ENCODE results near the gene C9orf72.
"Not testable (repeated sequence)": the region's sequence is repeated elsewhere in the genome, so short reads cannot be mapped to it uniquely, and the experiment has no call there.

The C9orf72 gene, protein sequence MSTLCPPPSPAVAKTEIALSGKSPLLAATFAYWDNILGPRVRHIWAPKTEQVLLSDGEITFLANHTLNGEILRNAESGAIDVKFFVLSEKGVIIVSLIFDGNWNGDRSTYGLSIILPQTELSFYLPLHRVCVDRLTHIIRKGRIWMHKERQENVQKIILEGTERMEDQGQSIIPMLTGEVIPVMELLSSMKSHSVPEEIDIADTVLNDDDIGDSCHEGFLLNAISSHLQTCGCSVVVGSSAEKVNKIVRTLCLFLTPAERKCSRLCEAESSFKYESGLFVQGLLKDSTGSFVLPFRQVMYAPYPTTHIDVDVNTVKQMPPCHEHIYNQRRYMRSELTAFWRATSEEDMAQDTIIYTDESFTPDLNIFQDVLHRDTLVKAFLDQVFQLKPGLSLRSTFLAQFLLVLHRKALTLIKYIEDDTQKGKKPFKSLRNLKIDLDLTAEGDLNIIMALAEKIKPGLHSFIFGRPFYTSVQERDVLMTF

DNA sequence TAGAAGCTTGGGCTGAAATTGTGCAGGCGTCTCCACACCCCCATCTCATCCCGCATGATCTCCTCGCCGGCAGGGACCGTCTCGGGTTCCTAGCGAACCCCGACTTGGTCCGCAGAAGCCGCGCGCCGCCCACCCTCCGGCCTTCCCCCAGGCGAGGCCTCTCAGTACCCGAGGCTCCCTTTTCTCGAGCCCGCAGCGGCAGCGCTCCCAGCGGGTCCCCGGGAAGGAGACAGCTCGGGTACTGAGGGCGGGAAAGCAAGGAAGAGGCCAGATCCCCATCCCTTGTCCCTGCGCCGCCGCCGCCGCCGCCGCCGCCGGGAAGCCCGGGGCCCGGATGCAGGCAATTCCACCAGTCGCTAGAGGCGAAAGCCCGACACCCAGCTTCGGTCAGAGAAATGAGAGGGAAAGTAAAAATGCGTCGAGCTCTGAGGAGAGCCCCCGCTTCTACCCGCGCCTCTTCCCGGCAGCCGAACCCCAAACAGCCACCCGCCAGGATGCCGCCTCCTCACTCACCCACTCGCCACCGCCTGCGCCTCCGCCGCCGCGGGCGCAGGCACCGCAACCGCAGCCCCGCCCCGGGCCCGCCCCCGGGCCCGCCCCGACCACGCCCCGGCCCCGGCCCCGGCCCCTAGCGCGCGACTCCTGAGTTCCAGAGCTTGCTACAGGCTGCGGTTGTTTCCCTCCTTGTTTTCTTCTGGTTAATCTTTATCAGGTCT is at the start of gene C9orf72:
TSS of gene C9orf72 (minus strand) at position 564 of the 716 bp plus-strand sequence. CDS start 6,361 bp downstream, outside the sequence.
- H3K4me3 ChIP-seq, result peak within 1 kb of the TSS; percentile 64 to 86 (median 76)
- H3K27ac ChIP-seq, result peak within 1 kb of the TSS; percentile 78 to 100 (median 97)

DNA sequence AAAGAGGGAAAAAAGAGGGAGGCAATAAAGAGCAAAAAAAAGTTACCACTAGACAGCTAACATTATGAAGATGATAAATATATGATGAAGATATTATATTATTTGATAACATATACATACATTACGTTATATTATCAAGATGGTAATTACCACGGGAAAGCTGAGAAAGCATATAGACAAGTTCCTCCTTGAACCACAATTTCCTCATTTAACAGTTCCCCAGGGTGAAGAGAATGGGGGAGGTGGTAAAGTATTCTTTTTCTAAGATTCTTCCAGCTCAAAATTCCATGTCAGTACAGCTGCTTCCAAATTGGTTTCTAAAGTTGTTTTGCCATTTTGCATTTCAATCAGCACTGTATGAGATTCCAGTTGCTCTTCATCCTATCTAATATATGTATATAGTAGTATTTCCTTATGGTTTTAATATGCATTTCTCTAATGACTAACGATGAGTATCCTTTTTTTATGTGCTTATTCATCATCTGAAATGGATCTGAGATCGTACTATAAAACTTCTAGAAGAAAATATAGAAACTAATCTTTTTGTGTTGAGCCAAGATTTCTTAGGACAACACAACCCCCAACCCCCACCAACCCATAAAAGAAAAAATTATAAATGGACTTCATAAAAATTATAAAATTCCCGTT is 49.5 kb upstream of the C9orf72 start:
- H3K27ac ChIP-seq, result no peak overlapping the region
- H3K4me3 ChIP-seq, result no peak overlapping the region

DNA sequence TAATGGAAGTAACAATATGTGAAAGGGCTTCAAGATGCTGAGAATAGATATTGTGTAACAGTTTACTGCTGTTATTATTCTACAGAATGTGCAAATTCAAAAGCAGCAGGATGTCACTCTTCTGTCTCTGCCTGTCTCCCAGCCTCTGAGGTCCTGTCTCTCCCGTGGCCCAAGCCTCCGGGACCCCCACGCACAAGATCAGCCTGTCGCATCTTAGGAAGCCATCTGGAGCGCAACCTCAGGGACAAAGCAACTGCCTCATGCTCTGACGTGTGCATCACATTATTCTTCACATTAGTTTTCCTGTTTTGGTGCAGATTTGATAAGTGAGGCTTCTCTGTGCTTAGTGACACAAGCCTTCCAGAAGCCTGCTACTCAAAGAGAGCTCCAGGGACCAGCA is 46.5 kb upstream of the C9orf72 start:
- Histone ChIP-seq H3K27ac (no peak overlapping the region), H3K4me3 (no peak overlapping the region)

DNA sequence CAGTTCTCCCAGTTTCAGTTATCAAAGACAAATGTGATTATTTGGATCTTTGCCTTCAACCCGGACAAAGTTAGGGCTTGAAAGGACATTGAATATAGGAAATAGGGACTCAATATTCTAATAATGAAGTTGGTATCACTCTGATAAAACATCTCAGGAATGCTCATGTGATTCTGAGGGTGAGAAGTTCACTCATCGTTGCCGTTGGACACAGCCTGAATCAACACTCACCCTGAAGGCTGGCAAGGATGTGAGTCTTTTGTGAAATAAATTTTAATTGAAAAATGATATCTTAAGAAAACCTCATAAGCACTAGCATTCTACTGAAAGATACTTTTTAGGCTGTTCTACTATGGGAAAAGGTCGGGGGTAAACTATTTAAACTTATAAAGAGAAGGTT is 44.8 kb upstream of the C9orf72 start:
- Histone ChIP-seq H3K27ac (no peak overlapping the region), H3K4me3 (no peak overlapping the region)

DNA sequence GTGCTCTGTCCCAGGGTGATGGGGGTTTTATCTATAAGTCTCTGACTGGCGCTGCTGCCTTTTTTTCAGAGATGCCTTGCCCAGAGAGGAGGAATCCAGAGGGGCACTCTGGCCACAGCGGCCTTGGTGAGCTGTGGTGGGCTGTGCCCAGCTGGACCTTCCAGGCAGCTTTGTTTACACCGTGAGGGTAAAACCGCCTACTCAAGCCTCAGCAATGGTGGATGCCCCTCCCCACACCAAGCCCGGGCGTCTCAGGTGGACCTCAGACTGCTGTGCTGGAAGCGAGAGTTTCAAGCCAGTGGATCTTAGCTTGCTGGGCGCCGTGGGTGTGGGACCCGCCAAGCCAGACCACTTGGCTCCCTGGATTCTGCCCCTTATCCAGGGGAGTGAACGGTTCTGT is 41.3 kb upstream of the C9orf72 start:
- no peak overlapping the region for H3K27ac ChIP-seq
- no peak overlapping the region for H3K4me3 ChIP-seq

DNA sequence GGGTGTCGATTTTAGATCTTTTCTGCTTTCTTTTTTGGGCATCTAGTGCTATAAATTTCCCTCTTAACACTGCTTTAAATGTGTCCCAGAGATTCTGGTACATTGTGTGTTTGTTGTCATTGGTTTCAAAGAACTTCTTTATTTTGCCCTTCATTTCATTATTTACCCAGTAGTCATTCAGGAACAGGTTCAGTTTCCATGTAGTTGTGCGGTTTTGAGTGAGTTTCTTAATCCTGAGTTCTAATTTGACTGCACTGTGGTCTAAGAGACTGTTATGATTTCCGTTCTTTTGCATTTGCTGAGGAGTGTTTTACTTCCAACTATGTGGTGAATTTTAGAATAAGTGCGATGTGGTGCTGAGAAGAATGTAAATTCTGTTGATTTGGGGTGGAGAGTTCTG is 38.8 kb upstream of the C9orf72 start:
- H3K27ac ChIP-seq, H3K4me3 ChIP-seq: not testable (repeated sequence)

DNA sequence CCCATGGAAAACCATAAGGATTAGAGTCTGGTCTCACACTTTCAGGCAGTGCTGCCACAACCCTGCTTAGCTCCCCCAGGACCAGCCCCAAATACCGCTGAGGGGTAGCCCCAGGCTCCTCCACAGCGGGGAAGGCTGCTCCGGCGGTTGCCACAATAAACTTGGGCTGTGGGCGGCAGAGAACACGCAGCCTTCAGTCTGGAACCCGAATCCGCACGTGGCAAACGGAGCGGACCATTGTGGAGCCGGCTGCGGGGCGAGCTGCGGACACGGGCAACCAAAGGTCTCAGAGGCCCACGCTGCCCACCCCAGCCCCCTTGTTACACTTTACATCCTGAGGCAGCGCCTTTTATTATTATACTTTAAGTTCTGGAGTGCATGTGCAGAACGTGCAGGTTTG is 37.3 kb upstream of the C9orf72 start:
- no peak overlapping the region for H3K27ac ChIP-seq
- no peak overlapping the region for H3K4me3 ChIP-seq

DNA sequence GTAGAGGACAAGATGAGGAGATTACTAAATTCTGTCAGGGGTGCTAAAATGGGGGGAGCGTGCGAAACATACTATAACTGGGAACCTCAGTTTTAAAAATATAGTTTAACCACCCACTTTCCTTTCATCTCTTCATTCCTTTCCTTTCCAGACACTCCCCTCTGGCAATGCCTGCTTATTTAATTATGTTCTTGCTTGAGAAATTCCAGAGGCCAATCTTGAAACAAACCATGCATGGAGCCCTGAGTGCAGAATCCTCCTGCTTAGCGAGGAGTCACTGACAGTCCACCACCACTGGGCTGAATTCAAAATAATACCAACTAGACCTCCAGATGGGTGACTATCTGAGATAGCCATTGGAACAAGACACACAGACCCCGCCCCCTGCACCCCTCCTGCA is 29.7 kb upstream of the C9orf72 start:
- Histone ChIP-seq H3K4me3 (no peak overlapping the region), H3K27ac (no peak overlapping the region)

DNA sequence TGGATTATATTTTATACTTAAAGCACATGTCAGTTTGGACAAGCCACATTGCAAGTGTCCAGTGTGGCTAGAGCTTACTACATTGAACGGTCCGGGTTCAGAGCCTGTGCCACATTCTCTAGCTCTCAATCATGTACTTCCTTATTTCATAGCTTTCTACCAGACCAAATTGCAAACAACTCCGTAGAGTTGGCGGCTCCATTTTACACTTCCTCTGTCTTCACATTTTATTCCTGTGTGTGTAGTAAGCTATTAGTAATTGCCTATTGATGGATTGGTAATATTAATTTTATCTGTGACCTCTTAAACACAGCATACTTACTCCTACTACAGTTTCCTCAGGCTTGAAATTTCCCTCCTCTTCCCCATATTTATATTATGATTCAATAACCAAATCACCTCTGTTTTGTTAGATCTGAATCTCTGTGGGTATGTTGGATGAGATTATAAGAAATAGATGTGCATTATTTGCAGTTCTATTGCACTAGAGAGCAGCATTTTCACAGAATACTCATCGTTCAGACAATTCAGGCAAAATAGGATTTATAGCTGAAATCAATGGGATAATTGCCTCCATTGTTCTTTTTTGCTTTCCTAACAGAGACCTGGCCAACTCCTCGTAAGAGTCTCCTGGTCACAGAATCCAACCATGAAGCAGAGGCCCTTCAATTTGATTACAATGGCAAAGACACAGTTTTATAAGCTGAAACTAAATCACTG is 29.0 kb upstream of the C9orf72 start:
- H3K4me3 ChIP-seq, result no peak overlapping the region
- no peak overlapping the region for H3K27ac ChIP-seq

DNA sequence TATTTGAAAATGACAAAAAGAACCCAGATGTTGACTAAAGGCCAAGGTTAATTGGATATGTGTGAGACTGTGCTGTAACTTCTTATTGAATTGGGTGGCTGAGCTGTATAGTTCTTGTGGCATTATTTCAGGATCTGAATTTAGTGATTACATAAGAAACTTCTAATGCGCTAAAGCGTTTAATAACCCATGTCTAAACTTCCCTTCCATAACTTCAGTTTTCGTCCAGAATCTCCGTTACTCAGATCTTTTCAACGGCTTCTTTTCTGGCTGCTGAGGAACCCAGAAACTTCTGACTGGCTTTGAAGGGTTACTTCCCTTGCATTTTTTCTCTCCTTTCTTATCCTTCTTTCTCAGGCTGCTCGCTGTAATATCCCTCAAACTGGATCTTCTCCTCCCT is 28.1 kb upstream of the C9orf72 start:
- Histone ChIP-seq H3K27ac (peak overlapping the region in 2 of 21 experiments; percentile 7 to 47), H3K4me3 (no peak overlapping the region)

DNA sequence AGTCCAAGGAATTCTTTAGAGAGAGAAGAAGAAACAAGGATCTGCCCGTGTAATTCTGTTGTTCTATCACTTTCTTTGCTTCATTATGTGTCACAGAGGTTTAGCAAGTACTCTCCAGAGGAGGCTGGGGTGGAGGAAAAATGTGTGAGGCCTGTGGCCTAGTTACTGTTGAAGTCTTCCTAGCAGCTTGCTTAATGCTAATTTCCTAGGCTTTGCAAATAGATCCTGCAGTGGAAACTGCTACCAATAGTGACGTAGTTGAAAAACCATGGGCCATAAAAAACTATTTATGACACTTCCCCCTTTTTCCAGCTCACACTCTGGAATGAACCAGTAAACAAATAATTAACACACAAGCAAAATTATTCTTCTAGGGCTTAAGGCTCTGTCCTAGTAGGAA is 27.0 kb upstream of the C9orf72 start:
- peak overlapping the region in 10 of 21 experiments; percentile 33 to 74 (median 55) for H3K27ac ChIP-seq

DNA sequence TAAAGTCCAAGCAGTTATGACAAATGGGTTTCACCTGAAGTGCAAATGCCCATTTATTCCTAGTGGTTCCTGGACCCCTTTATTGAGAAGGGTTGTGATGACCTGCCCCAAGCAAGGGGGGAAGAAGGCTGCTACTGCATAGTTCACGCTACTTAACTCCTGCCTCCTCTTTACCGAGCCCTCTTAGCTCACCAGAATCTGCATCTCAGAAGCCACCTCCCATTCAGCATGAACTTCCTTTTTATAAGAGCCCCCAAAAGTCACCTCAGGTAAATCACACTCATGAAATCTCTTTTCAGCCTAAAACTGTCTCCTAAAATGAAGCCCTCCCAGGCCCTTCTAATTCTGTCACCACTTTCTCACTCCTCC is 26.6 kb upstream of the C9orf72 start:
- no peak overlapping the region for H3K4me3 ChIP-seq
- H3K27ac ChIP-seq, result peak overlapping the region in 12 of 21 experiments; percentile 33 to 74 (median 55)

More for the DNA sequence above, 27.0 kb upstream of the C9orf72 start:
- H3K4me3 ChIP-seq, result no peak overlapping the region

DNA sequence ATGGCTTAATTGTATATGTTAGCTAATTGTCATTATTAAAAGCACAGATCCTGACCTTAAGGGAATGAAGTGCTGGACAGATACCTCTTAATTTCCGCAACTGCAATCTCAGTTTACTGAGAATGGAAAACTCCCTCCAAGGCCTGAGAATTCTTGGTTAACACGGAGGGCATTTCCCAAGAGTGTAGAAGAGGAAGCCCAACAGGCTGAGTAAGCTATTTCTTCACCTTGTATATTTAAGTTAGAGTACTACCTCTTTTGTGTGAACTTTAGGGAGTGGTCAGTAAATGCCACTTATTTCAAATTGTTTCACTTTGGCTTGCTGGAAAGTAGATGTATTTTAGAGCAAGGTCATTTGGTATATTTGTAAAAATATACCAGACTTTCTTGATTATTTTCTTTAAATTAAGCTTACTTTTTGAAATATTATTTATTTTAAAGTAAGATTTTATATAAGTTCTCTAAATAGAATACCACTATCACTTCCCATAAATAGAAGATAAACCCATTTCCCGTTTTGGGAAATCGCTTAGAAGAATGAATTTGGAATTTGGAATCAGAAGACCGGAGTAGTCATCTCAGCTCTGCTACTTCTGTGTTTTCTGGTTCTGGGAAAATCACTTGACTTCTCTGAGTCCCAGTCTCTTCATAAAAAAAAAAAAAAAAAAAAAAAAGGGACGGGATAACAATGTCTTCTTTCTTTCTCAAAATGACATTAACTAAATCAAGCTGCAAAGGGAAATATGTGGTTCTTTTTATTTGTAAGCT is 26.0 kb upstream of the C9orf72 start:
- no peak overlapping the region for H3K4me3 ChIP-seq
- H3K27ac ChIP-seq, result peak overlapping the region in 10 of 21 experiments; percentile 33 to 74 (median 56)

DNA sequence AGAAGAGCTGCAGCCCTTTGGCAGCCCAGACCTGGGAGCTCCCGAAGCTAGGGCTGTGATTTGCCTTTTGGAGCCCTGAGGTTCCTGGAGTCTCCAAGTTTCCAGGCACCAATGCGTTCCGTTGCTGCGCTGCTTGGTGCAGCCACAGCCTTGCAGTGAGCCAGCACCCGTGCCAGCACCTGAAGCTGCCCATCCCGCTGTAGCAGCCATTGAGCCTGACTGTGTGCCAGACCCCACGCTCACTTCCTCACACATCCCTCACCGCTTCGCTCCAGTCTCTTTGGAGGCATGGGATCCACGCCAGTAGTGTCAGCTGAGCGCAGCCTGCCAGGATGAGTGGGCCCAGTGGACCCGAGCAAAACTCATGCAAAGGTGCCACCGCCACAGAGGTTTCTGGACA is 22.5 kb upstream of the C9orf72 start:
- no peak overlapping the region for H3K4me3 ChIP-seq
- no peak overlapping the region for H3K27ac ChIP-seq

DNA sequence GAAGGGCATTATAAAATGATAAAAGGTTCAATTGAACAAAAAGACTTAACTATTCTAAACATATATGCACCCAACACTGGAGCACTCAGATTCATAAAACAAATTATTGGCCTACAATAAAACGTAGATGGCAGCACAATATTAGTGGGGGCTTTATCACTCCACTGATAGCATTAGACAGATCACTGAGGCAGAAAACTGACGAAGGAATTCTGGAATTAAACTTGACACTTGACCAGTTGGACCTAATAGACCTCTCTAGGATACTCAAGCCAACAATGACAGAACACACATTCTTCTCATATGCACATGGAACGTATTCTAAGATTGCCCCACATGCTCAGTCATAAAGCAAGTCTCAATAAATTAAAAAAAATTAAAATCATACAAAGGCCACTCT is 18.4 kb upstream of the C9orf72 start:
- H3K27ac ChIP-seq, result no peak overlapping the region
- no peak overlapping the region for H3K4me3 ChIP-seq

DNA sequence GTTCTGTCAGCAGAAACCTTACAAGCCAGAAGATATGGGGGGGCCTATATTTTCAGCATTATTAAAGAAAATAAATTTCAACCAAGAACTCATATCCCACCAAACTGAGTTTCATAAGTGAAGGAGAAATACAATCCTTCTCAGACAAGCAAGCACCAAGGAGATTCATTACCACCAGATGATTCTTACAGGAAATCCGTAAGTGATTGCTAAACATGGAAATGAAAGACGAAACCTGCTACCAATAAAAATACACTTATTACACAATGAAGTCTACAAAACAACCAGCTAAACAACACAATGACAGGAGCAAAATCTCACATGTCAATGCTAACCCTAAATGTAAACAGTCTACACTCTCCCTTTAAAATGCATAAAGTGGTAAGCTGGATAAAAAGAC is 17.8 kb upstream of the C9orf72 start:
- no peak overlapping the region for H3K27ac ChIP-seq

DNA sequence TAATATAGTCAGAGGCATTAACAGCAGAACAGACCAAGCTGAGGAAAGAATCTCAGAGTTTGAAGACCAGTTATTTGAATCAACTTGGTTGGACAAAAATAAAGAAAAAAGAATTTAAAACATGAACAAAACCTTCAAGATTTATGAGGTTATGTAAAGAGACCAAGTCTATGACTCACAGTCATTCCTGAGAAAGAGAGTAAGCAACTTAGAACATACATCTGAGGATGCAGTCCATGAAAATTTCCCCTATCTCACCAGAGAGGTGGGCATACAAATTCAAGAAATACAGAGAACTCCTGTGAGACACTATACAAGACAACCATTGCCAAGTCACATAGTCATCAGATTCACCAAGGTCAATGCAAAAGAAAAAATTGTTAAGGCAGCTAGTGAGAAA is 17.4 kb upstream of the C9orf72 start:
- no peak overlapping the region for H3K27ac ChIP-seq
- H3K4me3 ChIP-seq, result no peak overlapping the region

More for the DNA sequence above, 17.8 kb upstream of the C9orf72 start:
- H3K4me3 ChIP-seq, result no peak overlapping the region

DNA sequence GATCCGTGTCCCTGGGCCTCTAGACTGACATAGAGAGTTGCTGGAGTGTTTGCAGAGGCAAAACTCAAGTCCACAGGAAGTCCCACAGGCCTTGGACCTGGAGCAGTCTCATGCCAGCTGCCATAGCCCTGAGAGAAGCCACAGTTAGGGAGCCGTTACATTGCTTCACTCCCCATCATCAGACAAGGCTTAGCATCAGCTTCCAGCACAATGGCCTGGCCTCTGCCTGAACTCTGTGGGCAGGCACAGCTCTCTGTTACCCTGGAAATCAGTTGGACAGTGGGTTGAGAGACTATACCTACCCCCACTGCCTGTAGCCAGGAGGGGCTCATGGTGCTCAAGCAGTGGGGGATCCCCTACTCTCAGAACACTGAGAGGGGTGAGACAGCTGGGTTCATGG is 16.2 kb upstream of the C9orf72 start:
- Histone ChIP-seq H3K4me3 (no peak overlapping the region), H3K27ac (no peak overlapping the region)

DNA sequence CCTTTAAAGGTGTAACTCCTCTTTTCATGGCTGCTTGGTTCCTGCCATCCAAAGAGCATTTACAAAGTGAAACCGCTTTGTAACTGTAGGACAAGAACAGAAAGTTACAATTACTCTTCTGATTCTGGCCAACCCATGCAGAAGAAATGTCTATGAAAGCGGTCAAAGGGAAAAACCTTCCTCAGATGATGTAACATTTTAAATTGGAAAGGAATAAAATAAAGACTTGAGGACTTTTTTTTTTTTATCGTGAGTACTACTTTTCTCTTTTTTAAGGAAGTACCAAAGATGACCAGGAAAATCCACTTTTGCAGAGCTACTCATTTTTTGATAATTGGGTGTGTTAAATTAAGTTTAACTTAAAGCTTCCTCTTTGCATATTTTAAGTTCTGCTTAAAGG is 13.0 kb upstream of the C9orf72 start:
- H3K27ac ChIP-seq, result peak overlapping the region in 2 of 21 experiments; percentile 10
- H3K4me3 ChIP-seq, result no peak overlapping the region
